GM12891 (cell line): Measurements from ENCODE around the gene PCDH8.
A peak's percentile ranks its signal among the peaks of the same experiment; 100 is the strongest.
"Not testable (repeated sequence)": the region's sequence is repeated elsewhere in the genome, so short reads cannot be mapped to it uniquely, and the experiment has no call there.

Source experiments
- DNase-seq: peaks from one replicate; pipeline ENCODE4 v3.0.0; 2011; ENCODE audit warnings: low spot score; ENCODE audit not compliant: insufficient read length
- FAIRE-seq: peaks from 2 replicates; lab custom pipeline; 2011; peaks lifted over from hg19 to GRCh38; lab: Jason Lieb, UNC
- PAX5 ChIP-seq: IDR thresholded peaks from 2 replicates; pipeline ENCODE4 v1.6.1; 2011; ENCODE audit warnings: low read length, moderate library complexity, mild to moderate bottlenecking; ENCODE audit not compliant: insufficient read depth, severe bottlenecking
- POLR2A ChIP-seq: IDR thresholded peaks from 2 replicates; pipeline ENCODE4 v1.6.1; 2011; ENCODE audit warnings: low read depth, low read length, control low read depth
- POLR2AphosphoS5 ChIP-seq: IDR thresholded peaks from 2 replicates; pipeline ENCODE4 v1.6.1; 2011; ENCODE audit warnings: low read depth, low read length, control low read depth
- POU2F2 ChIP-seq: IDR thresholded peaks from 2 replicates; pipeline ENCODE4 v1.6.1; 2011; ENCODE audit warnings: low read depth, mild to moderate bottlenecking, control low read depth, low read length, moderate library complexity
- SPI1 ChIP-seq: IDR thresholded peaks from 2 replicates; pipeline ENCODE4 v1.6.1; 2011; ENCODE audit warnings: low read depth, low read length, control low read depth
- TAF1 ChIP-seq: IDR thresholded peaks from 2 replicates; pipeline ENCODE4 v1.6.1; 2011; ENCODE audit warnings: low read depth, low read length, control low read depth

PCDH8 gene

GRCh38 chr13:52827839-52828238 lies 20.6 kb downstream of the PCDH8 start:
- no peak for DNase-seq
- FAIRE-seq = no peak
- TF ChIP-seq POU2F2 (no peak), SPI1 (no peak), POLR2A (no peak), PAX5 (no peak), POLR2AphosphoS5 (no peak), TAF1 (no peak)

GRCh38 chr13:52817886-52818285 lies 30.6 kb downstream of the PCDH8 start:
- not testable (repeated sequence) for FAIRE-seq, DNase-seq

- no peak for FAIRE-seq
- DNase-seq = no peak
- no peak for TF ChIP-seq PAX5
- no peak for TF ChIP-seq POU2F2
- TF ChIP-seq SPI1 = no peak
- TF ChIP-seq POLR2A = no peak
- TF ChIP-seq TAF1 = no peak
- TF ChIP-seq POLR2AphosphoS5 = no peak
Observed at GRCh38 chr13:52815330-52815729, 33.1 kb downstream of the PCDH8 start.

- FAIRE-seq (no peak), DNase-seq (no peak)
- TF ChIP-seq SPI1 (no peak), PAX5 (no peak)
Observed at GRCh38 chr13:52812941-52813340, 35.5 kb downstream of the PCDH8 start.

GRCh38 chr13:52811841-52812240 lies 36.6 kb downstream of the PCDH8 start:
- FAIRE-seq (no peak), DNase-seq (no peak)
- TF ChIP-seq POU2F2 = no peak
- TF ChIP-seq TAF1 = no peak
- no peak for TF ChIP-seq POLR2A
- TF ChIP-seq PAX5 = no peak
- no peak for TF ChIP-seq POLR2AphosphoS5
- no peak for TF ChIP-seq SPI1

GRCh38 chr13:52810526-52810925 lies 37.9 kb downstream of the PCDH8 start:
- no peak for FAIRE-seq
- DNase-seq = no peak

GRCh38 chr13:52810011-52810410 lies 38.4 kb downstream of the PCDH8 start:
- no peak for FAIRE-seq
- no peak for TF ChIP-seq TAF1
- TF ChIP-seq SPI1 = no peak
- no peak for TF ChIP-seq POLR2A
- TF ChIP-seq PAX5 = no peak
- TF ChIP-seq POLR2AphosphoS5 = no peak
- no peak for TF ChIP-seq POU2F2
- DNase-seq = no peak

More at GRCh38 chr13:52810526-52810925, 37.9 kb downstream of the PCDH8 start:
- no peak for TF ChIP-seq TAF1
- no peak for TF ChIP-seq SPI1
- TF ChIP-seq POU2F2 = no peak
- no peak for TF ChIP-seq POLR2A
- no peak for TF ChIP-seq PAX5
- TF ChIP-seq POLR2AphosphoS5 = no peak

GRCh38 chr13:52809310-52809769 lies 39.1 kb downstream of the PCDH8 start:
- DNase-seq (peak; percentile 56), FAIRE-seq (peak; percentile 69)
- TF ChIP-seq TAF1 = no peak
- TF ChIP-seq POLR2A = no peak
- TF ChIP-seq POU2F2 = no peak

- DNase-seq (no peak), FAIRE-seq (no peak)
- TF ChIP-seq POLR2AphosphoS5 (no peak), POLR2A (no peak), POU2F2 (no peak), SPI1 (no peak), PAX5 (no peak)
Observed at GRCh38 chr13:52808842-52809219, 39.6 kb downstream of the PCDH8 start.

- DNase-seq (no peak), FAIRE-seq (no peak)
- TF ChIP-seq POU2F2 = no peak
- no peak for TF ChIP-seq POLR2A
- no peak for TF ChIP-seq TAF1
- no peak for TF ChIP-seq SPI1
- no peak for TF ChIP-seq PAX5
- TF ChIP-seq POLR2AphosphoS5 = no peak
Observed at GRCh38 chr13:52806029-52806428, 42.4 kb downstream of the PCDH8 start.
